Hematopoietic multipotent progenitor cell treated with erythropoietin and hydrocortisone succinate and interleukin-3 and kit ligand, for 4 days (in vitro differentiated cells): Measurements from ENCODE around the gene RAB11FIP4.

Experiments
- DNase-seq: peaks from one replicate; pipeline ENCODE4 v3.0.0-alpha.2; 2015

RAB11FIP4 gene

DNA sequence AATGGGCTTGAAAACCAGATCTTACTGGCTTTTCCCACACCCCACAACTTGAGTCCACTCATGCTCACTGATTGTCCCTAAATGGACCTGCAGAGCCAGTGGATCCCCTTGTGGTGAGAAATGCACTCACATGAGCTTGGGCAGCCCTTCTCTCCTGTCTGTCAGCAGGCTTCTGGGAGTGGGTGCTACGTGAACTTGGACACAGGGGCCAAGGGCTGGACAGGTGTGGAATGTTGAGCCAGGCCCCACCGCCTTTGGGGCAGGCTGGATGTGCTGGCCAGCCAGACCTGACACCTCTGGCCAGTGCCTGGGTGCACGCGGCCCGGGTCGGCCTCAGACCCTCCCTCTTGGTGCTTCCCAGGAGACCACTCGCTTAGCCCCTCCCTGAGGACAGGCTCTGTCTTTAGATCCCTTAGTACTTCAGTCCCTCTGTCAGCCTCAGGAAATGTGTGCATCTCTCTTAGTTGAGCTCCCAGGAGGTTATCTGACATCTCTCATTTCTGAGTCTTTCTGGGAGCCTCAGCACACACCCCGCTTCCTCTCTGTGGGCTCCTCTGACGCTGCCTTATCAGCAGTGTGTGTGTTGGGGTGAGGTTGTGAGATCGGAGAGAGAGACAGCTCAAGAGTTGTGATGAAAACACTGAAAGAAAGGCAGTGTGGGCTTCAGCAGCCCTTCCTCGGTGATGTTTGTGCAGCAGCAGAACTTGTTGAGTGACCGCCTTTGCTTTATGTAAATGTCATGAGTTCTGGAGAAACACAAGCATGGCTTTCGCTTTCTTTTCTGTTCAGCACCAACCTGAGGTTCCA lies 117.0 kb downstream of the RAB11FIP4 start:
- peak; percentile 96 for DNase-seq

DNA sequence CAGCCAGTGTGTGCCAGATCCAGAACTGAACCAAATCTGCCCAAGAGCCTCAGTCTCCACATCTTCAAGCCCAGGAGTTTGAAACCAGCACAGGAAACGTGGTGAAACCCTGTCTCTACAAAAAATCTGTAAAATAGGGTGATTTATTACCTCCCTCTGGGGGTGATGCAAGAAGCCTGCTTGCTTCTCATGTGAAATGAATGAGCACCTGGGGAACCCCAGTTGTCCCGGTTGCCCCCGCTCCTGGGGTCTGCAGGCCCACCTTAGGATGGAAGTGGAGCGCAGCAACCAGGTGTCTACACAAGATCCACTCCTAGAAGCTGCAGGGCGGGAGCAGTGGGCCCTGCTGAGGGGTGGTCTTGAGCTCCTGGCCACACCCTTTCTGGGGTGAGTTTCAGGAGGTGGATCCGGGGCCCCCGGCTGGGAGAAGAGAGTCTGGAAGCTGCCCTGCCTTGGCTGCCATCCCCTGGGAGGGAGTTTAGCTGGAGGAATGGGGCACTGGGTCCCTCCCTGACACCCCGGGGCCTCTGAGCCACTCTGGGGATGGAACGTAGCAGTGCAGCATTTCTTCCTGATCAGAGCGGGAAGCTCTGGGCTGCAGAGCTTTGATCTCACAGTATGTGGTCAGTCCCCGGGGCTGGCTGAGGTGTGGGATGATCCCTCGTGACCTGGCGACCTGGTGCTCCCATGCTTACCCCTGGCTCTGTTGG lies 117.8 kb downstream of the RAB11FIP4 start:
- DNase-seq: no peak

DNA sequence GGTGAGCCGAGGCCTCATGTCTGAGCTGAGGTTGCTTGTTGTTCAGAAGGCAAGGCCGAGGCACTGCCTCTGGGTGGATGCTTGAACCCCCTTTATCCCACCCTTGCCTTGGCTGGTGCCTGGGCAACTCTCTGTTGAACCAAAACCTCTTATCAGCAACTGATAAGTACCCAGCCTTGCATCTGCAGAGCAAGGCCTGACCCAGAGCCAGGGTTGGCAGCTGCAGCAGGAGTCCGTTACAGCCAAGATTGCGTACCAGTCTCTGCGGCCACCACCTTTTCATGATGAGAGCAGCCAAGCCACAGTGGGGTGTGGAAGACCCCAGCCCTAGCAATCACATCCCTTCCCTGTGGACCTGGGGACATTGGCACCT lies 118.3 kb downstream of the RAB11FIP4 start:
- DNase-seq: peak; percentile 62

DNA sequence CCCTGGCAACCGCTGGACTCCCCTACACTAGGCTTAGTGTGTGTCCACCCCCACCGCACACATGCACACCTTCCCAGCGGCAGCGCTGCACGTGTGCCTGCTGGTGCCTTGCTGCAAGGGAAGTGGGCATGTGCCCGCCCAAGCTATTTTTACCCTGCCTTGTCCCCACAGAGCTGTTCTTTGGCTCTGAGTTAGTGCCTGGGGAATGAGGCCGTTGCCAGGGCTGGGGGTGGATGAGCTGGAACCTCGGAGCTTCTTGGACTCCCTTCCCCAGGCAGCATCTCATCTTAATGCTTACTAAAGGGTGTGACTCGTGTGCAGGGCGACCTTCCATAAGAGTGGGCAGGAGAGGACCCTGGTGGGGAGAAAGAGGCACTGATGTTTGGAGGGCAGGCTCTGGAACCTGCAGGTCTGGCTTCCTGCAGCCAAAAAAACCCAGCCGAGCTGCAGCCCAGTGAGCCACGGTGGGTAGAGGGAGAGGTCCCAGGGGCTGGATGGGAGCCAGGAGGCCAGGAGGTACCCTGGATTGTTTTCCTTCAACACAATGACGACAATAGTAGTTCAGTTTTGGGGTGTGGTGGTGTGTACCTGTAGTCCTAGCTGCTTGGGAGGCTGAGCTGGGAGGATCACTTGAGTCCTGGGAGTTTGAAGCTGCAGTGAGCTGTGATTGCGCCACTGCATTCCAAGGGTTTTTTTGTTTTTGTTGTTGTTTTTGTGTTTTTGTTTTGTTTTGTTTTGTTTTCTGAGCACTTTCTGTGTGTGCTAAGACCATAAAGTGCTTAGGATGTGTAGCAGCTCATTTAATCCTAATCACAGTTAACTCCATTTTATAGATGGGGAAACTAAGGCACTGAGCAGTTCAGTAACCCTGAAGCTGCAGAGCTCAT lies 119.1 kb downstream of the RAB11FIP4 start:
- no peak for DNase-seq

DNA sequence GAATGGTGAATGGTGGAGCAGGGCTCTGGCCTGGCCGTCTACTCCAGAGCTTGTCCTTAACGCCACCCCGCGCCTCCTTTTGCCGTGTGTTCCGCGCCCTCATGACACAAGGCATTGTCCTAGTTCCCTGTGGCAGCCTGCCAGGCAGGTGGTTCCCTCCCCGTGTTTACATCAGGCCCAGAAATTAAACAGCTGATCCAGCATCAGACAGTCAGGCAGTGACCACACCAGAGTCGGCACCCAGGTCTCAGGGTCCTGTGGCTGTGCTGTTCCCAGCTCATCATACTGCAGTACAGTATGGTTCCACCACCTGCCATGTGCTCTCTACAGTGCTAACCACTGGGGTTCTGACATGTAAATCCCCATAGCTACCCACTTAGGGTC lies 119.7 kb downstream of the RAB11FIP4 start:
- no peak for DNase-seq

DNA sequence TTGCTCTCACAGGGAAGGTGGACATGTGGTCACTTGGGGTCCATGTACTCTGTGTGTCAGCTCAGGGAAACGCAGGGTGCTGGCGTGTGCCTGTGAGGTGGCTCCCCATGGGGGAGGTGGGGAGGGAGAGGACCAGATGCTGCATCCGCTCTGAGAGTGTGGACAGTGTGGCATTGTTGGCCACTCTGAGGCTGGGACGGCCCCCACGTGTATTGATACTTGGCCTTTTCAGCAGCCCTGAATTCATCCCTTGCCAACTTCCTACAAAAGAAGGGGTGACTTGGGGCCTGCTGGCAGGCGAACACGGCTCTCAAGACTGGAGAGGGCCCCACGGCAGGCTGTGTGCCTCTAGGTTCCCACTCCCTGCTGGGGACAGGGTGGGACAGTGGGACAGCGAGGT lies 120.1 kb downstream of the RAB11FIP4 start:
- DNase-seq: no peak

DNA sequence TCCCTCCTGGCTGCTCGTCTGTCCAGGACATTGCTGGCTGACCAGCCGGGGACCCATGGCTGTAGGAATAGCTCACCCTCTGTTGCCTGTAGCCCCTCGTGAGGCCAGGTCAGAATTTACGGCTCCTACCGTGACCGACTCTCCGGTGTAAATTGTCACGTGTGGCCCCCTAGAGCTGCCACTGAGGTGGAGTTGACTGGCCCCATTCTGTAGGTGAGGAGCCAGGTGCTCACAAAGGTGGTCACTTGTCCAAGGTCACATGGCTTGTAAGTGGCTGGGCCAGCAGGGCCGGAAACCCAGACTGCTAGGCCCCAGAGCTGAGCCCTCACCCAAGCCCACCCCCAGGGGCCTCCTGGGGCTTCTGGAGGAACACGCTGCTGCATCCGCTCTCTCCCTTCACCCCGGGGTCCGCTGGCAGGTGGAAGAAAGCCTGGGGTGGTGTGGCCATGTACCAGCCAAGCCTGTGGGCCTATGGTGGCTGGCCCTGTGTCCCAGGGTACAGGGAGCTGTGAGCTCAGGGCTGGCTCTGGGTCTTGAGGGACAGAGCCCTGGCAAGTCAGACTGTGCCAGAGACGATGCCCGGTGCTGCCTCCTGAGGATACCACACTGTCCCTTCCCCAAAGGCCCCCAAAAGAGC lies 120.7 kb downstream of the RAB11FIP4 start:
- no peak for DNase-seq

DNA sequence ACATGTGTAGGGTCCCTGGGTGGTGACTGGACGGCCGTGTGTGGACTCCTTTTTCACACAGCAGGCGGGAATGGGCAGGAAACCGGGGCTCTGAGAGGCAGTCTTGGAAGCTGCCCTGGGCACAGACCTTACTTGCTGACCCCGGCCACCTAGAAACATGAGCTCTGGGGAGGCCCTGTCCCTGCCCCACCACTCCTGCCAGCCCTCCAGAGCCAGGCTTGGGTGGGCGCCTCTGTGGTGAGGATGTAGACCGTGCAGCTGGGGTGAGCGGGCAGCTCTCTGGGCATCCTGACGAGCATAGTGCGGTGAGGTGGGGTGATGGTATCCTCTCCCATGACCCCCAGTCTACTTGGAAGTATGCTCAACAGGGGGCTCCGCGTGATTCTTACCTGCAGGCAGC lies 121.3 kb downstream of the RAB11FIP4 start:
- no peak for DNase-seq

DNA sequence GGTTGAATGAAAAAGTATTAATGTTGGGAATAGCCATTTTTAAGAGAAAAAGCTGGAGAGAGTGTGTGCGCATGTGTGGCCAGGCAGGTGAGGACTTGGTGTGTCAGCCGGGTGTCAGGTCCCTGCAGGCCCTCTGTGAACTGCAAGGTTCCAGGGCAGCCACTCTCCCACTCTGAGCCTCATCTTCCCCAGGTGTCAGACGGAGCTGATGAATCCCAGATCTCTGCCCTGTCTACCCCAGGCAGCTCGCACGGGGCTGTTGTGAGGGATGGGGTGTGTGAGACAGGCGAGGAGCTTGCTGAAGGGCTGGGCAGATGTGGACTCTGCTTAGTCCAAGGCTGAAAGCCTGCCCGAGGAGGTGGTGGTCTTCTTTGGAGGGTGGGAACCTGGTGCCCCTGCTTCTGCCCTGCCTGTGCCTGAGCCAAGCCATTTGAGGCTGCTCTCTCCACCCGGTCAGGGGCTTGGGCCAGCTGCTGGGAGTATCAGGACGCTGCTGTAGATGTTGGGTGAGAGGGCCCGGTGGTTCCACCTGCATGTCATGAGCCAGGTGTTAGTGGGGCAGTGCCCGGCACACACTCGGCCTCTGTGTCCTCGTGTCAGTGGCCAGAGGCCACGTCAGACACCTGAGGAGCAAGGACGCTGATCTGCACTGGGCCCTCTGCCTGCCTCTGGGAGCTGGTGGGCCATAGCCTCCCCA lies 122.4 kb downstream of the RAB11FIP4 start:
- DNase-seq: no peak

DNA sequence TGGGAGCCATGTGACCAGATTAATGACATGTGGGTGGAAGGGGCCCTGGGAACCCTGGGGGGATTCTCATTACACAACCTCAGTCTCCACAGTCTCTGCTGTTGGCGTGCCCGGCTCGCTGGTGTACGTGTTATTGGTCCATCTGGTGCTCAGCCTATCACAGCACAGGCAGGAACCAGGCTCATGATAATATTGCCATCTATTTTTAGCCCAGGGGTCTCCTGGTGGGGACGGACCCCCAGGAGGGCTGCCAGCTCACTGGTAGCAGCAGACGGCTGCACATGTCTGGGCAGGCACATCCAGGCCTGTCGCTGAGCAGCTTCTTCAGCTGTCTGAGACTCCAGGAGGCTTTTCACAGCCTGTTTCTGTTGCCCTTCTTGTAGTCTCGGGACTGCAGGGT lies 123.8 kb downstream of the RAB11FIP4 start:
- DNase-seq: no peak

DNA sequence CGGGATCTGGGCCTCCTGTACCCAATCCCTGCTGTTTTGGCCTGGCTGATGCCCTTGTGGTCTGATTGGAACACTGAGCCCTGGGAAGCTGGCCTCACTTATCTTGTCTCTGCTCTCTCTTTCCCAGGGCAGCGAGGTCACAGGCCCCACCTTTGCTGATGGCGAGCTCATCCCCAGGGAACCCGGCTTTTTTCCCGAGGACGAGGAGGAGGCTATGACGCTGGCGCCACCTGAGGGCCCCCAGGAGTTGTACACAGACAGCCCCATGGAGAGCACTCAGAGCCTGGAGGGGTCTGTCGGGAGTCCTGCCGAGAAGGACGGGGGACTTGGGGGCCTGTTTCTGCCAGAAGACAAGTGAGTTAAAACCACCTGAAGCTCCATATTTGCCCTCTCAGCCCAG lies 126.0 kb downstream of the RAB11FIP4 start:
- peak; percentile 45 for DNase-seq

DNA sequence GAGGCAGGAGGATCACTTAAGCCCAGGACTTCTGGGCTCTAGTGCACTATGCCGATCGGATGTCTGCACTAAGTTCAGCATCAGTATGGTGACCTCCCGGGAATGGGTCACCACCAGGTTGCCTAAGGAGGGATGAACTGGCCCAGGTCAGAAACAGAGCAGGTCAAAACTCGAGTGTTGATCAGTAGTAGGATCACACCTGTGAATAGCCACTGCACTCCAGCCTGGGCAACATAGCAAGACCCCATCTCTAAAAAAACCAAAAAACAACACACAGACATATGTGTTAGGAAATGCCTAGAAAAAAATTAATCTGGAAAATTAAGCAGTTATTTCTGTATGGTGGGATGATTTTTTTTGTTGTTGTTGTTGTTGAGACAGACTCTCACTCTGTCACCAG lies 127.0 kb downstream of the RAB11FIP4 start:
- no peak for DNase-seq

DNA sequence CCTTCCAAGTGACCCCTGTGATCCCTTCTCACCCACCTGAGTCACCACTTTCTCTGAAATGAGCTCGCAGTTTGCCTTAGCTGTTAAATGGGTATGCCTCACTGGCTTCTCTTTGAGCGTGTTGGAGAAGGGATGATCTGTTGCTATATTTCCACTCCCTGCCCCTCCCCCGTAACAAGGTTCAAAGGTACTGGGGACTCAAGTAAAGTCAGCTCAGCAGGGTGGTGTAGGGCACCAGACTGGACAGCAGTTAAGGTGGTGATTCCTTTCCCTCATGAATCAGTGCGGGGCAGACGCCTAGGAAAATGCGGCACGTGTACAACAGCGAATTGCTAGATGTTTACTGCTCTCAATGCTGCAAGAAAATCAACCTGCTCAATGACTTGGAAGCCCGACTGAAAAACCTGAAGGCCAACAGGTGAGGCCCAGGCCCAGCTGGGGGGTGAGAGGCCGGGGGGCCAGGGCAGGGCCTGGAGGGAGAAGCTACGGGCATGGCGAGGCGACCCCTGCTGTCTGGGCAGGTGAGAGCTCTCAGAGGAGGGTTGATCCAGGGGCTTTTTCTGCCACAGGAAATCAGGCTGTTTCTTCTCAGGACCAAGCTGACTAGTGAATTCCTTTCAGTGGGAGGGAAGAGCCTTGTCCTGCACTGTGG lies 130.3 kb downstream of the RAB11FIP4 start:
- no peak for DNase-seq

DNA sequence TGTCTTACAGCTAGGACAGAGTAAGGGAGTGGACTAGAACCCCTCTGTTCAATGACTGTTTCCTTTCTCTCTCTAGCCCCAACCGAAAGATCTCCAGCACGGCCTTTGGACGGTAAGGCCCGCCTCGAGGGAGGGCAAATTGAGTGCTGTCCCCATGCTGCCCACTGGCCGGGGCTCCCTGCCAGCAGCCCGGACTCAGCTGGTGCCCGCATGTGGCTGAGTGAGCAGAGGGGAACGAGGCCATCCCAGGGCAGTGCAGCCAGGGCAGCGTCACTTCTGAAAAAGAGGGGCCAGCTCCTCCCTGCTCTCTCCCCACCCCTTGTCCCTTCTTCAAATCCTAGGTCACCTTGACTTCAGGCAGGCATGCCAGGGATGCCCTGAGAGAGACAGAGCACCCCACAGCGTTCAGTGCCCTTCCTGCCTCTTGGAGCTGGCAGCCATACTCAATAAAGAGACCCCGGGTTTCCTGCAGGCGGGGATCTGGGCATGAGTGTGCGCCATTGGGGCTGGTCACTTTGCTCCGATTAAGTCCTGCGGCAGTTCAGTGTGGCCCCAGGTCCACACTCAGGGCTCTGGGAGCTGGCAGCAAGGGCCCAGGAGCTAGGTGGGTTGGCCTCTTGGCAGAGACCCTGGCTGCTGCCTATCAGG lies 130.9 kb downstream of the RAB11FIP4 start:
- no peak for DNase-seq

DNA sequence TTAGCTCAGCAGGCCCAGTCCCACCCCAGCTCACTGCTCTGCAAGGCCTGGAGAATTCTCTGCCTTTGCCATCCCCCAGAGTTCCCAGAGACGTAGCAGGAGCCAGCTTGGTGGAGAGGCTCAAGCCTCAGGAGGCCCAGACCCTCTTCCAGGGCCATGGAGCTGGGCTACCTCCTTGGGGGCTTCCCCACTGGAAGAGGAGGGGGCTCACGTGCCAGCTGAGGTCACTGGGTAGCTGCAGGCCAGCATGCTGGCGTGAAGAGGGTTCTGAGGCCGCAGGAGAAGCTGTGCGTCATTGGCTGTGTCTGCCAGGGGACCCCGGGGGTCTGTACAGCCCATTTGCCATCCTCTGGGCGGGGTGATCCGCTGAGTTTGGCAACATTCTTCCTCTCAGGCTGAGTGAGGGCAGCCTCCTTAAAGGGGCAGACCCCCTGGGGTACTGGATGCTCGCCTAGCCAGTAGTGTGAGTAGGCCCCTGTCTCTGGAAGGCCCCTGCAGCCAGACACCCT lies 131.6 kb downstream of the RAB11FIP4 start:
- DNase-seq: no peak

DNA sequence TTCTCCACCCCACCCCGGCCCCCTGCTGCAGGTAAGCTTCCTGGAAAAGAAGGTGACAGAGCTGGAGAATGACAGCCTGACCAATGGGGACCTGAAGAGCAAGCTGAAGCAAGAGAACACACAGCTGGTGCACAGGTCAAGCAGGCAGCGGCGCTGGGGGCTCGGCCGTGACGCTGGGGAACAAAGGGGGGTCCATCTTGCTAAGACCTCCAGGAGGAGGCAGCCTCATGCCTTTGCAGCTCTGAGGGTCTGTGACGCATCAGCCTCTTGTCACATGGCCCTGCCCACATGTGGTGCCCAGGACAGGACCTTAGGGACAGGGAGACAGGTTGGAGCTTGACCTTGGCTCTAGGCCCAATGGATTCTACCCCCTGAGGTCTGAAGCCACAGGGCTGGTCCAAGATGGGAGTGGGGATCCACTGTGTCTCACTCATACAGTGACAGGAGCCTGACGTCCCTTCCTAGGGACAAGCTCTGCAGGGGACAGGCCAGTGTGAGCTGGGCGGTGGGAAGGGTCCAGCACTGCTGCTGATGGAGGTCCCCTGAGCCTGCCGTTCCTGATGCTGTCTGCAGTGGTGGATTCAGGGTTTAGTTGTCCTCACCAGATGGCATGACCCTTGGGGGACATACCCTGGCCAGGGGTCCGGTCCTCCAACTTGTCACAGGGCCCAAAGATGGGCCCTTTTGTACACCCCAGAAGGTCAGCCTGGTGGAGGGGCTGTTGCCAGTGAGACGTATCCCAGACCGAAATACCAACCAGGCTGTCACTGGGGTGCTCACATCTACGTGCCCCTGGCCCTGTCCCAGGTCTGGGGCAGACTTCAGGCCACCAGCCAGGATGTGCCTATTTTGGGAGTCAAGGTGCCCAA lies 132.6 kb downstream of the RAB11FIP4 start:
- DNase-seq: no peak

DNA sequence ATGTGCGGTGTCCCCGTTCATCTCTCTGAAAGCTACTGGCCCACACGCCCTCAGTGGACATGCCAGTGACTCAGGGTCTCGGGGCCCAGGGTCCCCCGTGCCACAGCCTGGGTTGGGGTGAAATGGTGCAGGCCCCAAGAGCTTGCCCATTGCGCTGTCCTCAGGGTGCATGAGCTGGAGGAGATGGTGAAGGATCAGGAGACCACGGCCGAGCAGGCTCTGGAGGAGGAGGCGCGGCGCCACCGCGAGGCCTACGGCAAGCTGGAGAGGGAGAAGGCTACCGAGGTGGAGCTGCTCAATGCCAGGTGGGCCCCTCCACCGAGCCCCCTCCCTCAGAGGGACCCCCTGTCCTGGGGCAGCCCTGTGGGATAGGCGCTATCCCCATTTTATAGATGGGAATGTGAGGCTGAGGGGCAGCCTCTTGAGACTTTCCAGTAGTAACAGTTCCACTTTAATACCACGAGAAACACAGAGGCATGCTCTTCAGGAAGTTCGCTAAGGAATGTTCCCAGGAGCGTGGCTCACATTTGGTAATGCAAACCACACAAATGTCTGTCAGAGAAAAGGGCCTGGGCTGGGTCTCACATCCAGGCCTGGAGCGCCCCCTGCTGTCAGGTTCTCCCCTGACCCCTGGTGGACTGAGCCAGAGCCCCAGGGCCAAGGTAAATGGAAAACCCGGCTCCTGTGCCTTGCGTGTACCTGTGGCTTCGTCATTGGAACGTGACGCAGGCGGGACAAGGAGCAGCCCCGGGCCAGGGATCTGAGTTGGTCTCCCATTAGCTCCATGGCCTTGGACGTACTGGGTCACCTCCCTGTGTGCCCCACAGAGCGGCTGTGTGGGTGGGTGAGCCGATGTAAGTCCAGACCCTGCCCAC lies 133.7 kb downstream of the RAB11FIP4 start:
- peak; percentile 89 for DNase-seq

DNA sequence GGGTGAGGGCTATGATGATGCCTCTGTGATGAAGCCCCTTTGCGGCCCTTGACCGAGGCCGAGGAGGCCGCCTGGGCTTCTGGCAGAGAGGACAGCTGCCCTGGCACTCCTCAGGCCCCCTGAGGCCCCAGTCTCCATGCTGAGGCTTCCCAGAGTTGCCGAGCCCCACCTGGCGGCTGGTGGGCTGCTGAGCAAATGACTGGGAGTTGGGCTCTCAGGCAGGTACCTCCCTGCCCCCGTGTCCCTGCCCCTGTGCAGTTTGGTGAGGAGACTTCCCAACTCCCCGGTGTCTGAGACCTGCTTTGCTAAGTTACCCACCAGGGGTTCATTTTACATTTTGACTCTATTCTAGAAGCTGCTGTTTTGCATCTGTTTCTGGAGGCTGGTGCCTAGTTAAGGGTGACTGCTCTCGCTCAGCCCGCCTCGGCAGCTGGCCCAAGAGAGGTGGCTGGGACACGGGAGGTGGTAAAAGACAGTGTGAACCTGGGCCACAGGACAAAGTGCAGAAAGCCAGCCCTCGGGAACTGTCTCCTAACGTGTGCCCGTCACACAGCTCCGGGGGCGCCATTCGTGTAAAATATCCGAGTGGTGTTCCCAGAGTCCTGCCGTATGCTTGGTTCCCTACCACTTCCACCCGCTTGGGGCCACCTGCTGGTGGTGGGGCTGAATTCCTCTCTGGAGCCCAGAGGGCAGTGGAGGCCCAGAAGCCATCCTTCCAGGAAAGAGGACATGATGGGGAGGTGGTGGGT lies 134.5 kb downstream of the RAB11FIP4 start:
- no peak for DNase-seq
